AG04450 (cell line): Measurements from ENCODE around the gene NPHP4. TPM values are rescaled to one million over a fixed set of nuclear protein-coding genes. Genes with fewer than 3 reads are reported as not detected.

Experiments
- CTCF ChIA-PET: fragments of 300-600, 350-600 bp; formaldehyde crosslinking; extraction: SDS; loops from one replicate; lab custom pipeline; 2022; ENCODE audit warnings: antibody characterized with exemption, inconsistent platforms; lab: Charles Lee
- POLR2A ChIA-PET: fragments of 350-600 bp; formaldehyde crosslinking; extraction: SDS; loops from one replicate; lab custom pipeline; 2021; ENCODE audit warnings: antibody characterized with exemption, inconsistent platforms; lab: Yijun Ruan, JAX
- DNase-seq: peaks from one replicate; pipeline ENCODE4 v3.0.0-alpha.2; 2011; ENCODE audit warnings: low read depth, low spot score
- H3K27ac ChIP-seq: one replicate; pipeline ENCODE4 v1.5.1; 2012; ENCODE audit warnings: low read depth, low read length, control low read depth
- H3K27me3 ChIP-seq: one replicate; pipeline ENCODE4 v1.6.0; 2012; ENCODE audit warnings: low read length; ENCODE audit not compliant: control insufficient read depth, insufficient read depth
- H3K4me3 ChIP-seq: 2 replicates; pipeline ENCODE4 v1.5.1; 2011; ENCODE audit warnings: mild to moderate bottlenecking, low read depth, low read length, control low read depth
- H3K9me3 ChIP-seq: 2 replicates; pipeline ENCODE4 v1.5.1; 2012; ENCODE audit warnings: low read length; ENCODE audit not compliant: control insufficient read depth, insufficient read depth
- polyA plus RNA-seq: library from polyadenylated mRNA; depleted of rRNA; stranded (reverse); fragments of >200 nt; gene quantifications from 2 replicates; pipeline ENCODE4 v1.2.3, GENCODE V29; 2011
- TF ChIP-seq, protein P1 (sequence below): IDR thresholded peaks from 2 replicates; pipeline ENCODE4 v1.5.1; 2011; ENCODE audit warnings: low read depth, low read length, control low read depth, inconsistent platforms

NPHP4 gene
- polyA plus RNA-seq, 1 experiment, result 1.6 TPM

GRCh38 chr1:5979536-5980313 is 12.5 kb downstream of the NPHP4 start:
- TF ChIP-seq, protein P1, sequence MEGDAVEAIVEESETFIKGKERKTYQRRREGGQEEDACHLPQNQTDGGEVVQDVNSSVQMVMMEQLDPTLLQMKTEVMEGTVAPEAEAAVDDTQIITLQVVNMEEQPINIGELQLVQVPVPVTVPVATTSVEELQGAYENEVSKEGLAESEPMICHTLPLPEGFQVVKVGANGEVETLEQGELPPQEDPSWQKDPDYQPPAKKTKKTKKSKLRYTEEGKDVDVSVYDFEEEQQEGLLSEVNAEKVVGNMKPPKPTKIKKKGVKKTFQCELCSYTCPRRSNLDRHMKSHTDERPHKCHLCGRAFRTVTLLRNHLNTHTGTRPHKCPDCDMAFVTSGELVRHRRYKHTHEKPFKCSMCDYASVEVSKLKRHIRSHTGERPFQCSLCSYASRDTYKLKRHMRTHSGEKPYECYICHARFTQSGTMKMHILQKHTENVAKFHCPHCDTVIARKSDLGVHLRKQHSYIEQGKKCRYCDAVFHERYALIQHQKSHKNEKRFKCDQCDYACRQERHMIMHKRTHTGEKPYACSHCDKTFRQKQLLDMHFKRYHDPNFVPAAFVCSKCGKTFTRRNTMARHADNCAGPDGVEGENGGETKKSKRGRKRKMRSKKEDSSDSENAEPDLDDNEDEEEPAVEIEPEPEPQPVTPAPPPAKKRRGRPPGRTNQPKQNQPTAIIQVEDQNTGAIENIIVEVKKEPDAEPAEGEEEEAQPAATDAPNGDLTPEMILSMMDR, result no peak
- POLR2A ChIA-PET, result no interaction called here
- H3K27ac ChIP-seq, result no peak overlapping the region
- no peaks in the 10 kb centered on the region; the same call in 1 of the 2 replicates for H3K9me3 ChIP-seq
- CTCF ChIA-PET, result interaction anchor here (1.7 kb wide), 1 partner anchor 470 kb away, joined by 6 read pairs; no protein-coding TSS in a partner anchor
- no peak overlapping the region for H3K4me3 ChIP-seq
- no peaks in the 10 kb centered on the region for H3K27me3 ChIP-seq
- no peak for DNase-seq

DNA sequence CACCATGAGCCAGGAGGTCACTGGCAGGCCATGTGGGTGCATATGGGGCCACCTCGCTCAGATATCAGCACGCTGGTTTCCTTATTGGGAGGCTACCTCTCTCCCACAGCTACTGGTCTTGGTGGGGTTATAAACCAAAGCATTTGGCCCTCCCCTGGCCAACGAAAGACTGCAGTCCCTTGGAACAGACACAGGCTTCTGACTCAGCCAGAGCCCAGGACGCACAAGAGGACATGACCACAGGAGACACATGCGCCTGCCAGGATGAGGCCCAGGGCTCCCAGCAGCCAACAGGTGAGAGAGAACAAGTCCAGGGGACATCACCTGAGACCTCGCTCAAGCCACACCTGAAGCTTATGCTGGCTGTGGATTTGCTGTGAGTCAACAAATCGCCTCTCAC is 13.8 kb downstream of the NPHP4 start:
- no peaks in the 10 kb centered on the region for H3K27me3 ChIP-seq
- ChIA-PET POLR2A (no interaction called here), CTCF (interaction anchor here (1.7 kb wide), 1 partner anchor 469 kb away, joined by 6 read pairs; no protein-coding TSS in a partner anchor)
- TF ChIP-seq, protein P1, result no peak
- no peak for DNase-seq
- no peaks in the 10 kb centered on the region; the same call in 1 of the 2 replicates for H3K9me3 ChIP-seq
- H3K4me3 ChIP-seq, result no peak overlapping the region
- no peak overlapping the region for H3K27ac ChIP-seq

DNA sequence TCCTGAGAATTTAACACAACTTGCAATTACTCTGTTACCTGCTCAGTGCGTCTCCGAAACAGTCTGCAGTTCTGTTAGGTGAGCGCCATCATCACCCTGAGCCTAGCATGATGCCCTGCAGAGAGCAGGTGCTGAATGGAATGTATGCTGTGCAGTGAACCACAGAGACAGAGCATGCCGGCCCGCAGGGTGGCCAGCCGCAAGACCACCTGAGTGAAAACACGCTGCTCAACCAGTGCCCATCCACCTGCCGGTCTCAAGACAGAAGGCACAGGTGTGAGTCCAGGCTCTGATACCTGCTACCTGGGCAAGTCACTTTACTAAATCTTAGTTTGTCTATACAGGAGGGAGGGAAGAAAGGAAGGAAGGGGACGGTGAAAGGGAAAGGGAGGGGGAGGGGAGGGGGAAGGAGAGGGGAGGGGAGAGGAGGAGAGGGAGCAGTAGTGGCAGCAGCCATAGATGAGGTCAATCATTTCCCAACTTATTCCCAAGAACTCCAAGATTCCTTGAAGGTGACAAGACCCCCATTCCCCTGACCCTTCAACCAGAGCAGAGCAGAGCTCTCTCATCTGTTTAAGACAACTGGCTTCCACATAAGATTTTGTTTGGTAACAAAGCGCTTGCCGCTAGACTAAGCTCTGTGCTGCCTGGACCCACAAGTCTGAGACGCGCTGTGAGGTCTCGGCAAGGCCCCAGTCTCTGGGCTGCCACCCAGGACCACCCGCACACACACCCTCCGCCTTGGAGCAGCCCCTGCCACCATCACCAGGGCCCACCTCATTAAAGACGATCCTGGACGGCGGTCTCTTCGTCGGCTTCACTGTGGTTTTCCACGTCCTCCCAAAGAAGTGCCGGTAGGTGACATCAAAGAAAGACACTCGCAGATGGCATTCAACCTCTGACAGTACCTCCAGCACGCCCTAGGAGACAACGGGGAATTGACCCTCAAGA is 14.5 kb downstream of the NPHP4 start:
- Histone ChIP-seq H3K27me3 (no peaks in the 10 kb centered on the region), H3K4me3 (no peak overlapping the region), H3K9me3 (no peaks in the 10 kb centered on the region; the same call in 1 of the 2 replicates), H3K27ac (no peak overlapping the region)
- DNase-seq, result no peak
- POLR2A ChIA-PET, result no interaction called here
- CTCF ChIA-PET, result interaction anchor here (1.7 kb wide), 1 partner anchor 468 kb away, joined by 6 read pairs; no protein-coding TSS in a partner anchor
- TF ChIP-seq, protein P1, result no peak

DNA sequence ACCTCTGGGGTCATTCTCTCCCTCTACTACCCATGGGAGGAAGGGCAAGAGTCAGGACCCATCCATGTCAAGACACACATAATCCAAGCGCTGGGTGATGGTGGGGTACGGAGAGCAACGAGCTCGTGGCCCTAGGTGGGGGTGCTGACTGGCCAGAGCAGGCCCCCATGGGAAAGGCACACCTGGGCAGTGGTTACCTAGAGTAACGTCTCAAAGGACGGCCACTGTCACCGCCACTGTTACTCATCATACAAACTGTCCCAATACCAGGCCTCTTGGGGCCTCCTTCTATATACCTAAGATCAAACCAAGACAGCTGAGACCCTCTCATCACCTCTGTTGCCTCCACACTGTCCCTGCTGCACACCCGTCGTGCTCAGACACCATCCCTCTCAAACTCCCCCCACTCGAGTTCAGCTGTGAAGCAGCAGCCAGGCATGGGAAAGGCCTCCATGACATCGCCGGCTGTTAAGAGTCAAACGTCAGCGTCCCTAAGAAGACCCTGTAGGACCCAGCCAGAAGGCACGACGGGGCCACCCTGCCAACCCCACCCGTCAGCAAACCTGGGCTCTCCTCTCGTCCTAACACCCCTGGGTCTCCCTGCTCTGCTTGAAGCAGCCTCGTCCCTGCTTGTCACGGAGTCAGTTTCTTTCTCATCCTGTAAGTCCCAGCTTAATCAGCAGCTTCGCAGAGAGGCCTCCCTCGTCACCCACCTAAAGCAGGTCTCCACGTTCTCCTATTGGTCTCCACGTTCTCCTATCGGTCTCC is 15.3 kb downstream of the NPHP4 start:
- POLR2A ChIA-PET, result no interaction called here
- H3K27ac ChIP-seq, result no peak overlapping the region

More for the DNA sequence above, 15.3 kb downstream of the NPHP4 start:
- DNase-seq, result no peak
- CTCF ChIA-PET, result interaction anchor here (7.5 kb wide), 1 partner anchor 468 kb away, joined by 122 read pairs; no protein-coding TSS in a partner anchor
- no peaks in the 10 kb centered on the region; the same call in 1 of the 2 replicates for H3K9me3 ChIP-seq
- no peaks in the 10 kb centered on the region for H3K27me3 ChIP-seq
- H3K4me3 ChIP-seq, result no peak overlapping the region
- TF ChIP-seq, protein P1, result no peak
